Activated B cell treated with CpG ODN at 0.5 μM for 24 hours (primary cell): ENCODE measurements around the gene MSX2. TPM values are rescaled to one million over a fixed set of nuclear protein-coding genes. Genes with fewer than 3 reads are reported as not detected.

Experiments
- ATAC-seq: fragments of 200-7000 bp; cut with Tn5 transposase; one replicate; pipeline ENCODE4 v1.10.0; 2021; ENCODE audit warnings: low read depth, mild to moderate bottlenecking, moderate library complexity
- CTCF ChIA-PET: fragments of 350-600 bp; sonication (Branson Sonifier 250); formaldehyde crosslinking; loops from one replicate; lab custom pipeline; 2021; ENCODE audit warnings: antibody characterized with exemption; lab: Charles Lee
- POLR2A ChIA-PET: fragments of 350-600 bp; sonication (Branson Sonifier 250); formaldehyde crosslinking; loops from one replicate; lab custom pipeline; 2021; ENCODE audit warnings: antibody characterized with exemption; lab: Charles Lee
- DNase-seq: peaks from one replicate; pipeline ENCODE4 v3.0.0; 2022
- H3K27ac Mint-ChIP-seq: one replicate; pipeline ENCODE4 v1.8.0; 2020; ENCODE audit warnings: mixed read lengths
- H3K27me3 Mint-ChIP-seq: one replicate; pipeline ENCODE4 v1.8.0; 2021; ENCODE audit warnings: mixed read lengths
- H3K36me3 Mint-ChIP-seq: one replicate; pipeline ENCODE4 v1.8.0; 2021; ENCODE audit warnings: low read depth, mixed read lengths
- H3K4me1 Mint-ChIP-seq: one replicate; pipeline ENCODE4 v1.8.0; 2021; ENCODE audit warnings: mixed read lengths
- H3K4me3 Mint-ChIP-seq: one replicate; pipeline ENCODE4 v1.8.0; 2020; ENCODE audit warnings: mild to moderate bottlenecking, mixed read lengths
- H3K9me3 Mint-ChIP-seq: one replicate; pipeline ENCODE4 v1.8.0; 2020; ENCODE audit warnings: mixed read lengths
- intact Hi-C: fragments of 100-400 bp; cut with micrococcal nuclease; formaldehyde crosslinking; loops from one replicate; pipeline ENCODE4 v1.15.1; 2024
- total RNA-seq: library from RNA; stranded (reverse); gene quantifications from 2 replicates; pipeline ENCODE4 v1.2.3, GENCODE V29; 2022
- TF ChIP-seq, protein P1 (sequence below): fragments of 200-600 bp; IDR thresholded peaks from one replicate; pipeline ENCODE4 v1.8.0; 2022; ENCODE audit warnings: antibody characterized with exemption, mild to moderate bottlenecking

Gene MSX2
- total RNA-seq, 1 donor from 2014 or later, result not detected

DNA sequence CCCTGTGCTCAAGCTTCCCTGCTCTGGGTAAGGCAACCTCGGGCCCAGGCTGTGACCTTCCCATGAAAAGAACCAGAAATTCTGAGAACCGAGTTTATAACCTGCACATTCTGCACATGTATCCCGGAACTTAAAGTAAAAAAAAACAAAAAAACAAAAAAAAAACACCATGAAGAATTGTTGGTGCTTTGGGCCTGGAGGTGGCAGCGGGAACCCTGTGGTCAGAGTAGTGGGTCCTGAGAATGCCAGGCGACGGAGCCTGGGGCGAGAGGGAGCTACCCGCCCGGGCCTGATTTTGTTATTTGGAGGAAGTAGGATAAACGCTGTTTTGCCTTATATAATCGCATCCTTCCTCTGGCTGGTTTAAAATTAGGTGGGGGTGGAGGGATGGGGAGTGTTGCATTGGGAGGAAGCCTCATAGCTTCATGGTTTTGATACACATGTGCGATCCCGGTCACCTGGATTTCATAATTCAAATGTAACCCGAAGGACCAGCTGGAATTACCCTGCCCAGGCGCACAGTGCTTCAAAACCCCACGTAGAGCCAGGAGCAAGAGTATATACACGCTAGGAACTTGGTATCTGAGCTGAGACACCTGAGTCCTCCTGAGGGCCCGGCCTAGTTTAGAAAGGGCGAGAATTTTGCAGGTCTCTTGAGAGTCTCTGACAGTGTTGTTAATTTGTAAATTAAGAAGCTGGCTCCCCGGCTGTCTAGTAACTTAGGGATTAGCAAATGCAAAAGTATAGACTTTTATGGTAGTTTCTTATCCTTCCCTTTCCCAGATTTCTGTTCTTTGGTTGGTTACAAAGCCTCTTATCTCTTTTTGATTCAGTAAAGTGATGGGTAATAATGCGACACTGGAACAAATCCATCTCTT is 2.8 kb downstream of the MSX2 start:
- H3K9me3 Mint-ChIP-seq, result no peaks in the 10 kb centered on the region
- CTCF ChIA-PET, result no interaction called here
- ATAC-seq, result no peak
- POLR2A ChIA-PET, result no interaction called here
- no peaks in the 10 kb centered on the region for H3K36me3 Mint-ChIP-seq
- peaks cover 72% of the 10 kb centered on the region for H3K27me3 Mint-ChIP-seq
- no peak overlapping the region for H3K27ac Mint-ChIP-seq
- TF ChIP-seq, protein P1, sequence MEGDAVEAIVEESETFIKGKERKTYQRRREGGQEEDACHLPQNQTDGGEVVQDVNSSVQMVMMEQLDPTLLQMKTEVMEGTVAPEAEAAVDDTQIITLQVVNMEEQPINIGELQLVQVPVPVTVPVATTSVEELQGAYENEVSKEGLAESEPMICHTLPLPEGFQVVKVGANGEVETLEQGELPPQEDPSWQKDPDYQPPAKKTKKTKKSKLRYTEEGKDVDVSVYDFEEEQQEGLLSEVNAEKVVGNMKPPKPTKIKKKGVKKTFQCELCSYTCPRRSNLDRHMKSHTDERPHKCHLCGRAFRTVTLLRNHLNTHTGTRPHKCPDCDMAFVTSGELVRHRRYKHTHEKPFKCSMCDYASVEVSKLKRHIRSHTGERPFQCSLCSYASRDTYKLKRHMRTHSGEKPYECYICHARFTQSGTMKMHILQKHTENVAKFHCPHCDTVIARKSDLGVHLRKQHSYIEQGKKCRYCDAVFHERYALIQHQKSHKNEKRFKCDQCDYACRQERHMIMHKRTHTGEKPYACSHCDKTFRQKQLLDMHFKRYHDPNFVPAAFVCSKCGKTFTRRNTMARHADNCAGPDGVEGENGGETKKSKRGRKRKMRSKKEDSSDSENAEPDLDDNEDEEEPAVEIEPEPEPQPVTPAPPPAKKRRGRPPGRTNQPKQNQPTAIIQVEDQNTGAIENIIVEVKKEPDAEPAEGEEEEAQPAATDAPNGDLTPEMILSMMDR, result no peak
- H3K4me1 Mint-ChIP-seq, result peaks cover 7% of the 10 kb centered on the region
- intact Hi-C loops, result no loop called here
- H3K4me3 Mint-ChIP-seq, result no peak overlapping the region
- no peak for DNase-seq

DNA sequence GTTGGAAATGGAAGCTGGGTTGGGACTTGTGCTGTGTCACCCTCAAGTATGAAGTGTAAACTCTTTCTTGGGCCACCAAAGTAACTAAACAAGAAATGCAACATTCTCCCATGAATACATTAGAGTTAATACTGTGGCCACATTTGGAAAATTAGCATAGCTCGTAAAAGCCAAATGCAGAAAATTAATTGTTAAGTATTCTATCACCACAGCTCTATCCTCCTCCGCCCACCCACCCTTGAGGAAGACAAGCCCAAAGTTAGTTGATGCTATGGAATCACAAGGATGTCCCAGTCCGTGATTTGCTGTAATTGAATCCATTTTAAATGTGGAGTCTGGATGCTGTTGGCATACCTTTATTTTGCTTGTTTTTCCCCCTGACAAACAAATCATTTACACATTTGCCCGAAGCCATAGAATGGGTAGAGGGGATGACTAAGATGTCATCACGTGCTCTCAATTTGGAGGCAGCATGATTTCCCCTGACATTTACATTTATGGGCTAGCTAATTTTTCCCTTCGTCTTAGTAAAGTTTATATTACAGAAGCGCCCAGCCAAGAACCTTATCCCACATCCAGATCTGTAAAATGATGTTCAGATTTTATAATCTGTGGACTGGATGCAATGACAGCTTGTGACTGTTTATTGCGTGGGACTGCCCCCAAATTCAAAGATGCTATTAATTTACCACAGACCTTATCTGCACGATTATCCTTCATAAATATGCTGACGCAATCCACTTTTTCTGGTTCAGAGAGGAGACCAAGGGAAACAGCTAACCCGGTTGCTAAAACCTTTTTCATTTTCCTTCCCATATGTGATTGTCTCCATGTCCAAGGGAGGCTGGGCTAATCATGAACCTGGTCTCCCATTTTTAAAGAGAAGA is 3.7 kb downstream of the MSX2 start:
- Mint-ChIP-seq H3K27me3 (peaks cover 70% of the 10 kb centered on the region), H3K27ac (no peak overlapping the region), H3K36me3 (no peaks in the 10 kb centered on the region), H3K9me3 (no peaks in the 10 kb centered on the region), H3K4me1 (peaks cover 7% of the 10 kb centered on the region), H3K4me3 (no peak overlapping the region)
- POLR2A ChIA-PET, result no interaction called here
- CTCF ChIA-PET, result no interaction called here
- intact Hi-C loops, result no loop called here
- ATAC-seq (no peak), DNase-seq (no peak)
- TF ChIP-seq, protein P1, result no peak

DNA sequence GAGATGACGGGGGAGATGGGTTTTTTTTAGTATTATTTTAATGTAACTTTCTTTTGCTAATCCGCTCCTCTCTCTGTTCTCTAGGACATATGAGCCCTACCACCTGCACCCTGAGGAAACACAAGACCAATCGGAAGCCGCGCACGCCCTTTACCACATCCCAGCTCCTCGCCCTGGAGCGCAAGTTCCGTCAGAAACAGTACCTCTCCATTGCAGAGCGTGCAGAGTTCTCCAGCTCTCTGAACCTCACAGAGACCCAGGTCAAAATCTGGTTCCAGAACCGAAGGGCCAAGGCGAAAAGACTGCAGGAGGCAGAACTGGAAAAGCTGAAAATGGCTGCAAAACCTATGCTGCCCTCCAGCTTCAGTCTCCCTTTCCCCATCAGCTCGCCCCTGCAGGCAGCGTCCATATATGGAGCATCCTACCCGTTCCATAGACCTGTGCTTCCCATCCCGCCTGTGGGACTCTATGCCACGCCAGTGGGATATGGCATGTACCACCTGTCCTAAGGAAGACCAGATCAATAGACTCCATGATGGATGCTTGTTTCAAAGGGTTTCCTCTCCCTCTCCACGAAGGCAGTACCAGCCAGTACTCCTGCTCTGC is 4.8 kb downstream of the MSX2 start:
- DNase-seq (no peak), ATAC-seq (no peak)
- H3K27ac Mint-ChIP-seq, result no peak overlapping the region
- no peak overlapping the region for H3K4me3 Mint-ChIP-seq
- H3K27me3 Mint-ChIP-seq, result peaks cover 69% of the 10 kb centered on the region
- no peaks in the 10 kb centered on the region for H3K36me3 Mint-ChIP-seq
- peaks cover under 1% of the 10 kb centered on the region for H3K4me1 Mint-ChIP-seq
- ChIA-PET CTCF (no interaction called here), POLR2A (no interaction called here)
- TF ChIP-seq, protein P1, result no peak
- intact Hi-C loops, result no loop called here
- H3K9me3 Mint-ChIP-seq, result no peaks in the 10 kb centered on the region

DNA sequence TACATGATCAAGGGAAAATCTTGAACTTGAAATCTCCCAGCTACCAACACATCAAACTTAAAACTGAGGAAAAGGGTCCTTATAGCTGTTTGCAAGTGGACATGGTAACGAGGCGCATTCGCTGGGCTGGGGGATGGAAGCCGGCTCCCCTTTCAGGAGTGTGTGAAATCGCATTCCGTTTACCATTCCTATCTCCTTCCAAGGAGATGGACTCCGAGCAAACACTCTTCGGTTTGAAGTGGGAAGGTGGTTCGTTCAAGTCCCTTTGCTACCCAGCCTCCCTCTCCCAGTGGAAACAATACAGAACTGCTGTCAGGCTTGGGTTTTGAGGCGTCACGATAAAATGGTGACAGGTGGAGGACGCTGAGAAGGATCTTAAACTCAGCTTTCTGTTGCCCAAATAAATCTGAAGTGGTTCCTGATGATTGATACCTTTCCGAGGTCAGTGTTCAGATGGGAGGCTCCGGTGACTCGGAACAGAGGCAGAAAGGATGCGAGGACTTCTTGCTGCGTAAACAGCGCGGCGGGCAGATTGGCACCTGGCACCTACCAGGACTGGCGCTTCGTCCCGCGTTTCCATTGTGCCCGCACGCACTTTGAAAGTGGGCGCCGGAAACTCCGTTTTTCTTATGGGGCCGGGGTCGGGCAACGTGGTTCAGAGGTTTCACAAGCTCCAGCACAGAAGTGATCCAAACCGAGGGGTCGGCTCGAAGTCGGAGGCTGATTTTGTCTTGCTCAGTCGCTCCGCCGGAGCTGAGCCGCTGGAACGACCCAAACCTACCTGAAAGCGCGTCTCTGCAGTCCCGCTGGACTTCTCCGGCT is 7.0 kb downstream of the MSX2 start:
- H3K4me1 Mint-ChIP-seq, result no peaks in the 10 kb centered on the region
- H3K9me3 Mint-ChIP-seq, result no peaks in the 10 kb centered on the region
- ATAC-seq, result no peak
- TF ChIP-seq, protein P1, result no peak
- POLR2A ChIA-PET, result no interaction called here
- H3K36me3 Mint-ChIP-seq, result no peaks in the 10 kb centered on the region
- peaks cover 76% of the 10 kb centered on the region for H3K27me3 Mint-ChIP-seq
- no peak for DNase-seq
- CTCF ChIA-PET, result no interaction called here
- H3K27ac Mint-ChIP-seq, result no peak overlapping the region
- intact Hi-C loops, result no loop called here
- no peak overlapping the region for H3K4me3 Mint-ChIP-seq
